ENCODE measurements around the gene GRB7. TPM values are rescaled to one million over a fixed set of nuclear protein-coding genes. Genes with fewer than 3 reads are reported as not detected.
A peak's percentile ranks its signal among the peaks of the same experiment; 100 is the strongest.

GRB7 gene
- total and polyA plus RNA-seq, 10 donors, result 0.04 to 1.9 (median 0.51) TPM; not detected in 1

DNA sequence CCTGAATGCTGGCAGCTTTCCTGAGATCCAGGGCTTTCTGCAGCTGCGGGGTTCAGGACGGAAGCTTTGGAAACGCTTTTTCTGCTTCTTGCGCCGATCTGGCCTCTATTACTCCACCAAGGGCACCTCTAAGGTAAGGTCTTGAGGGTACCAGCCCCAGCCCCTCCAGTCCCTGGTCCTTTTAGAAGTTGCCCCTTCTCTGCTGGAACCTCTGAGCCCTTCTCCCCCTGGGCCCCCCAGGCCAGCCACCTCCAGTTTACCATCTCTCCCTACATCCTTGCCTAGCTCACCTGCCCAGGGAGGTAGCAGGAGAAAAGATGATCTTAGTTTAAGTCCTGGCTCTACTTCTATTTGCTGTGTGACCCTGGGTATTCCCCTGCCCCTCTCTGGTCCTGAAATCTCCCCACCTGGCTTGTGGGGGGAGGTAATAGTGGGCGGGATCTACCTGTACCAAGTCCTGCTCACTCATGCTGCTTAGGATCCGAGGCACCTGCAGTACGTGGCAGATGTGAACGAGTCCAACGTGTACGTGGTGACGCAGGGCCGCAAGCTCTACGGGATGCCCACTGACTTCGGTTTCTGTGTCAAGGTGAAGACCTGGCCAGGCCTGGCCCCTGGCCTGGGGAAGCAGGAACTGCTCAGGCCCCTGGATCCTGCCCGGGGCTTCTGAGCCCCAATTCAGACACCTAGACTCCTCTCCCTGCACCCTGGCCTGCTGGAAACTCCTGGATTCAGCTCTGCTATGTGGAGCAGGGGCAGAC lies 6.5 kb downstream of the GRB7 start:
- no peak overlapping the region for H3K27ac ChIP-seq
- H3K27me3 ChIP-seq (replicated peaks in 1 of 7), result peaks cover 0 to 52% (median 11%) of the 10 kb centered on the region in 7 donors
- TF ChIP-seq, protein P1, sequence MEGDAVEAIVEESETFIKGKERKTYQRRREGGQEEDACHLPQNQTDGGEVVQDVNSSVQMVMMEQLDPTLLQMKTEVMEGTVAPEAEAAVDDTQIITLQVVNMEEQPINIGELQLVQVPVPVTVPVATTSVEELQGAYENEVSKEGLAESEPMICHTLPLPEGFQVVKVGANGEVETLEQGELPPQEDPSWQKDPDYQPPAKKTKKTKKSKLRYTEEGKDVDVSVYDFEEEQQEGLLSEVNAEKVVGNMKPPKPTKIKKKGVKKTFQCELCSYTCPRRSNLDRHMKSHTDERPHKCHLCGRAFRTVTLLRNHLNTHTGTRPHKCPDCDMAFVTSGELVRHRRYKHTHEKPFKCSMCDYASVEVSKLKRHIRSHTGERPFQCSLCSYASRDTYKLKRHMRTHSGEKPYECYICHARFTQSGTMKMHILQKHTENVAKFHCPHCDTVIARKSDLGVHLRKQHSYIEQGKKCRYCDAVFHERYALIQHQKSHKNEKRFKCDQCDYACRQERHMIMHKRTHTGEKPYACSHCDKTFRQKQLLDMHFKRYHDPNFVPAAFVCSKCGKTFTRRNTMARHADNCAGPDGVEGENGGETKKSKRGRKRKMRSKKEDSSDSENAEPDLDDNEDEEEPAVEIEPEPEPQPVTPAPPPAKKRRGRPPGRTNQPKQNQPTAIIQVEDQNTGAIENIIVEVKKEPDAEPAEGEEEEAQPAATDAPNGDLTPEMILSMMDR (IDR thresholded peaks at IDR 0.05 in 8 of 11, conservative IDR thresholded peaks at IDR 0.05 in 3 of 11), result no peak
- TF ChIP-seq POLR2A (IDR thresholded peaks at IDR 0.05), result no peak
- no peak for TF ChIP-seq POLR2AphosphoS5 (IDR thresholded peaks at IDR 0.05)
- no peak overlapping the region for H3K4me3 ChIP-seq
- 77 to 87% (median 85%) methylated on average over 13 to 16 of the region's 16 CpGs for WGBS, 5 donors
- DNase-seq, result peak; percentile 56
- H3K9me3 ChIP-seq, result no peaks in the 10 kb centered on the region
- H3K4me1 ChIP-seq, result peaks cover 0 to 22% (median 14%) of the 10 kb centered on the region in 6 donors
- no peaks in the 10 kb centered on the region for H3K36me3 ChIP-seq
- intact Hi-C loops (cut with DNase I; ENCODE audit: low total_unique reads), result no loop called here

DNA sequence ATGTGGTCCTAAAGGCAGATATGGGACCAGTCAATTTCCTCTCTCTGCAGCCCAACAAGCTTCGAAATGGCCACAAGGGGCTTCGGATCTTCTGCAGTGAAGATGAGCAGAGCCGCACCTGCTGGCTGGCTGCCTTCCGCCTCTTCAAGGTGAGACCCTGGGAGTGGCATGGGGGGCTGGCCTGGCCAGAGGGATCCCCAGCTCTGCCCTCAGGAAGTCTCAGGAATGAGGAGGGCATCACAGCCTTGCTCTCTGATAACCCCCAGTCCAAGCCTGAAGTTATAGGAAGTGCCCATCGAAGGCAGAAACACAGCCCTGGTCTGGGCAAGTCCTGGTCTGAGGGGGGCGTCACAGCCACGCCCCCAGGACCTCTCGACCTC lies 7.1 kb downstream of the GRB7 start:
- peaks cover 0 to 46% (median 5%) of the 10 kb centered on the region in 7 donors for H3K27me3 ChIP-seq (replicated peaks in 1 of 7)
- TF ChIP-seq, protein P1 (IDR thresholded peaks at IDR 0.05 in 8 of 11, conservative IDR thresholded peaks at IDR 0.05 in 3 of 11), result no peak
- no peak for TF ChIP-seq POLR2AphosphoS5 (IDR thresholded peaks at IDR 0.05)
- no peak for TF ChIP-seq POLR2A (IDR thresholded peaks at IDR 0.05)

DNA sequence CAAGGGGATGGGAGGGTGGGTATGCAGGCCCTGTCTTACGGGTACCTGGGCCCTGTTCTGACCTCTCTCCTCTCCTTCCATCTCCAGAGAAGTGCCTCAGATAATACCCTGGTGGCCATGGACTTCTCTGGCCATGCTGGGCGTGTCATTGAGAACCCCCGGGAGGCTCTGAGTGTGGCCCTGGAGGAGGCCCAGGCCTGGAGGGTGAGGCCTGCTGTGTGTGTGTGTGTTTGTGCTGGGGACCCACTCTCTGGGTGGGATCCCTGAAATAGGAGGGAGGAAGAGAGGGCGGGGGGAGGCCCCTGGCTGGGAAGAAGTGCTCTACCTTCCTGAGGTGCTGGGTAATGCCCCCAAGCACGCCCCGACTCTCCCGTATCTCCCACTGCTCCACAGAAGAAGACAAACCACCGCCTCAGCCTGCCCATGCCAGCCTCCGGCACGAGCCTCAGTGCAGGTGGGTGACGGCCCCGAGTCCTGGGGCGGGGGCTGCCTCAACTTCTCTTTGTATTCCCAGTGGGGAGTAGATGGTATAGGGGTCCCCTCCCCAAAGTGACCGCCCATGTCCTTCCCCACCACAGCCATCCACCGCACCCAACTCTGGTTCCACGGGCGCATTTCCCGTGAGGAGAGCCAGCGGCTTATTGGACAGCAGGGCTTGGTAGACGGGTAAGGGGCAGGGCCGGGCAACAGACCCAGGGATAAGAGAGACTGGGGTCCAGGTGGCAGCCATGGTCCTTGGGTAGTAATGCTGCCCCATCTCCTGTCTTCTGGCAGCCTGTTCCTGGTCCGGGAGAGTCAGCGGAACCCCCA lies 7.8 kb downstream of the GRB7 start:
- H3K4me3 ChIP-seq, result no peak overlapping the region
- H3K4me1 ChIP-seq, result peaks cover 0 to 9% (median 2%) of the 10 kb centered on the region in 6 donors
- H3K36me3 ChIP-seq, result no peaks in the 10 kb centered on the region
- DNase-seq, result peak; percentile 69
- no peaks in the 10 kb centered on the region for H3K9me3 ChIP-seq
- peaks cover 0 to 39% (median 0%) of the 10 kb centered on the region in 7 donors for H3K27me3 ChIP-seq (replicated peaks in 1 of 7)
- WGBS, 5 donors, result 92 to 95% (median 93%) methylated on average over 20 to 23 of the region's 23 CpGs
- no peak overlapping the region for H3K27ac ChIP-seq
- no peak for TF ChIP-seq POLR2A (IDR thresholded peaks at IDR 0.05)
- TF ChIP-seq POLR2AphosphoS5 (IDR thresholded peaks at IDR 0.05), result no peak
- TF ChIP-seq, protein P1 (IDR thresholded peaks at IDR 0.05 in 8 of 11, conservative IDR thresholded peaks at IDR 0.05 in 3 of 11), result no peak
- intact Hi-C loops (cut with DNase I; ENCODE audit: low total_unique reads), result no loop called here

More for the DNA sequence above, 7.1 kb downstream of the GRB7 start:
- Histone ChIP-seq H3K9me3 (no peaks in the 10 kb centered on the region), H3K27ac (no peak overlapping the region), H3K36me3 (no peaks in the 10 kb centered on the region), H3K4me3 (no peak overlapping the region), H3K4me1 (peaks cover 0 to 16% (median 9%) of the 10 kb centered on the region in 6 donors)
- WGBS, 5 donors, result 76 to 85% (median 81%) methylated on average over 6 to 8 of the region's 8 CpGs
- intact Hi-C loops (cut with DNase I; ENCODE audit: low total_unique reads), result no loop called here
- DNase-seq, result peak; percentile 41

DNA sequence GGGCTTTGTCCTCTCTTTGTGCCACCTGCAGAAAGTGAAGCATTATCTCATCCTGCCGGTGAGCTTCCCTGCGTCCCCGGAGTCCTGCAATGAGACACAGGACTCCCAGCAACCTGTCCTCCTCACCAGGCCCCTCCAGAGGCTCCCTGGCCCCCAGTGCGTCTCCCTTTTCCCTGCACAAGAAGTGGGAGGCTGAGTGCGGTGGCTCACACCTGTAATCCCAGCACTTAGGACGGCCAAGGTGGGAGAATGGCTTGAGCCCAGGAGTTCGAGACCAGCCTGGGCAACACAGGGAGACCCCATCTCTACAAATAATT lies 8.4 kb downstream of the GRB7 start:
- Histone ChIP-seq H3K4me1 (peaks cover 0 to 3% (median 0%) of the 10 kb centered on the region in 6 donors), H3K4me3 (no peak overlapping the region), H3K36me3 (no peaks in the 10 kb centered on the region), H3K27me3 (replicated peaks in 1 of 7) (peaks cover 0 to 33% (median 0%) of the 10 kb centered on the region in 7 donors), H3K27ac (no peak overlapping the region), H3K9me3 (no peaks in the 10 kb centered on the region)
- 94 to 98% (median 95%) methylated on average over 4 to 7 of the region's 7 CpGs for WGBS, 5 donors
- DNase-seq, result peak; percentile 42
- intact Hi-C loops (cut with DNase I; ENCODE audit: low total_unique reads), result no loop called here
- TF ChIP-seq POLR2A (IDR thresholded peaks at IDR 0.05) (no peak), POLR2AphosphoS5 (IDR thresholded peaks at IDR 0.05) (no peak)
- TF ChIP-seq, protein P1 (IDR thresholded peaks at IDR 0.05 in 8 of 11, conservative IDR thresholded peaks at IDR 0.05 in 3 of 11), result no peak

Measured in spleen (tissue), 11 donors.